D341Med (cell line): ENCODE results near the gene ARFGAP3.
A peak's percentile ranks its signal among the peaks of the same experiment; 100 is the strongest.

Experiments used
- DNase-seq: peaks from one replicate; pipeline ENCODE4 v3.0.0; 2012; ENCODE audit warnings: low spot score

The ARFGAP3 gene

DNA sequence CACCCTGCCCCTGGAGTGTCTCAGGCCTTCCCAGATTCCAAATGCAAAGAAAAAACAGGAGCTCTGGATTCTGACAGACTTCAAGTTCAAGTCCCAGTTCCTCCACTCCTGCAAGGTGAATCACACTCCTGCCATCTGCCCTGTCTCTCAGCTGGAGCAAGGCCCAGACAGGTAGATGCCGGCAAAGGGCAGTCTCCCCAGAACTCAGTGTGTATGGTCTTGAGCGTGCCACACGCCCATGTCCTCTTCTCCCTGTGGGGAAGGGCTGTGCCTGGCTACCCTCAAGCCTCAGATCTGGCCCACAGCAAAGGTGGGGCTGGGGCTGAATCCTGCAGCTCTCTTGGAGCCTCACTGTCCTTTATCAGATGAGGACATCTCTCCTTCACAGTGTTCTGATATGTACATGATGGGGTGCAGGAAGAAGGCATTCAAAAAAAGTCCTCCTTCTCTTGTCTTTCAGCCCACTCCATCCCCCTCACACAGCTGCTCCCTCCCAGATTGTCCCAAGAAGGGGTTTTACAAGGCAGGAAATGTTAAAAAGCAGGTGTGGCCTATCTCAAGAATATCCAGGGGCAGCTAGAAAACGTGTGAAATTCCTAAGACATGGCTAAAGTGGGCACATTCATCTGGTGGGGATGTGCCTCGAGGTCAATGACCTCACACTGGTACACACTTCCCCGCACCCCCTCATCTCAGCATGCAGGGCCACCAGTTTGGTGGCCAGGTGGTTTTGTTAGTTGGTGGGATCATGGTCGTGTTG is 27.7 kb upstream of the ARFGAP3 start:
- no peak for DNase-seq

DNA sequence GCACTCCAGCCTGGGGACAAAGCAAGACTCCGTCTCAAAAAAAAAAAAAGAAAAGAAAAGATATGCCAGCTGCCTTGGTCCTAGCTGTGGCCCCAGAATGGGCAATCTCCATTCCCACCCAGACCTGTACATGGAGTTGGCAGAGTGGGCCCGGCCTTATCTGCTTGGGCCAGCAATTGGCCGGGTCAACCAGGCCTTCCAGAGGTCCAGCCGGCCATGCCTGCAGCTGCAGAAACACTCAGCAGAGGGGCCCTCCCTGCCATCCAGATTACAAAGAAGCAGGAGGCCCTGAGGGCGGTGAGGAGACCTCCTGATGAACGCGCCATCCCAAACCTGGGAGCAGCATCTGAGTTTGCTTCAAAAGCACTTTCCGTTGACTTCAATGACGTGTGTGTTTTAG is 26.9 kb upstream of the ARFGAP3 start:
- no peak for DNase-seq

DNA sequence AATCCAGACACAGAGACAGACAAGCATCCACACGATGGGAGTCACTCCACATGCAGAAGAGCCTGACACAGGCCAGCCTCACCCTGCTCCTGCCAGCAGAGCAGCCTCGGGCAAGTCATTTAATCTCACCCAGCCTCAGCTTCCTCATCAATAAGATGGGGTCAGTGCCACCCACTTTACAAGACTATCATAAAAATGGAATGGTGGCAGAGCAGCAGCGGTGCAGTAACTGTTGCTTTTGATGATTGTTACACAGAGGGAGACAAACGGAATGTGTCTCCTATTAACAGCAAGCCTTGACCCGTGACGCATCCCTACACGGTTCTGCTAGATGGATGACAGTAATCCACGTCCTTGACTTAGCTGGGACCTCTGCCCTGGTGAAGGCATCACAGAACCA is 26.0 kb upstream of the ARFGAP3 start:
- no peak for DNase-seq

DNA sequence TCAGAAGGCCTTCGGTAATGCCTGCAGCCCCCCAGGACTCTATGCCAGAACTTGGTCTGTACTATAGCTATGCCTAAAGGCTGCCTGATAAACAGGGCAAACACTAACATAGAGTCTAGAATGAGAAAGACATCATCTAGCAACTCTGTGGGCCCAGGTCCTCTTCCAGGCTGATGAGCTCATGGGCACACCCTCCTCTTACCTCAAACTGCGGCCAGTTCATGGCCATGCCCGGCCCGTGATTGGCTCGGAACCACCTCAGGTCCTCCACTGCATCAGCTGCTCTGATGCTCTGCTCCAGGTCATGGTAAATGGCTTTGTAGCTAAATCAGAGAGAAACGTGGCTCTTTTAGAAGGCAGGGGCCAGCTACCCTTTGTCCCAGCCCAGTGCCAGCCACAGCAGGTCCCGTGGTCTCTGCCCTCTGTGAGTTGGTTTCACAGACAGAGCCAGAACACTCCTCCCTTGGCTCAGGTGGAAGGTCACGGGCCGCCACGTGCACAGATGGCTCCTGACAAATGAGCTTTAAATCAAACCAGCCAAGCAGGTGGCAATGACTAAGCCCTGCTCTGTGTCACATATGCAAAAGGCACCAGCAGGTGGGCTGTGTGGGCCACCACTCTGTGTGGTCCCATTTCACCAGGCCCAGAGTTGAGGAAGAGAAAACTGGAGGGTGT is 25.0 kb upstream of the ARFGAP3 start:
- DNase-seq: no peak

DNA sequence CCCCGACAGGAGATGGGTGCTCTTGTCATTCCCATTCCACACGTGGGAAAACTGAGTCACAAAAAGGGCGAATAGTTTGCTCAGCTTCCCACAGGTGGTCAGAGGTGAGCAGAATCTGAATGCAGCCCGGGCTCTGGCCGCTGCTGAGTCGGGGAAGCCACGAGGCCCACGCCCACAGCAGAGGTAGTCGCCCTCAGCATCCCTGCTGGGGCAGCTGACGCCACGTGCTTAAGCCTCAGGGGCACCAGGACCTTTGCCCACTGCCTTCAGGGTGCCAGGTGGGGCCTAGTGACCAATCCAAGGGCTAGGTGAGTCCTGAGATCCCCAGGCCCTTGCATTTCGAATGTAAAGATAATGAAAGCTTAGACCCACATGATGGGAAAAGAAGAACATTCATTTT is 24.2 kb upstream of the ARFGAP3 start:
- no peak for DNase-seq

DNA sequence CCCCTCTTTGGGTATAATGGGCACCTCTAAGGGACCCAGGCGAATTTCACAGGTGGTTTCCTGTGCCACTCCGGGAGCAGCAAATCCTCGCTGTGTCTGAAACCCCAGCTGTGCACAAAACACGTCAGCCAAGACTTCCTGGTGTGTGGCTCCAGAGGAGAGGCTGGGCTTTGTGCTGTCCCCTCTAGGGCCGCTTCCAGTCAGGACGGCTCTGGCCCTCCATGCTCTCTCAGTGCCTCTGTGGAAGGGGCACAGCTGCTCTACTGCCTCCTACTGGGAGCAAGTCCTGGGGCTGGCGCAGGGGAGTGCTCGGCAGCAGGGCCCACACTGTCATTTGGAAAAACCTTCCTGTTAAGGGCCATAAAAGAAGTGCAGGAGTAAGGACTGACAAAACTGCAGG is 23.7 kb upstream of the ARFGAP3 start:
- DNase-seq: no peak

DNA sequence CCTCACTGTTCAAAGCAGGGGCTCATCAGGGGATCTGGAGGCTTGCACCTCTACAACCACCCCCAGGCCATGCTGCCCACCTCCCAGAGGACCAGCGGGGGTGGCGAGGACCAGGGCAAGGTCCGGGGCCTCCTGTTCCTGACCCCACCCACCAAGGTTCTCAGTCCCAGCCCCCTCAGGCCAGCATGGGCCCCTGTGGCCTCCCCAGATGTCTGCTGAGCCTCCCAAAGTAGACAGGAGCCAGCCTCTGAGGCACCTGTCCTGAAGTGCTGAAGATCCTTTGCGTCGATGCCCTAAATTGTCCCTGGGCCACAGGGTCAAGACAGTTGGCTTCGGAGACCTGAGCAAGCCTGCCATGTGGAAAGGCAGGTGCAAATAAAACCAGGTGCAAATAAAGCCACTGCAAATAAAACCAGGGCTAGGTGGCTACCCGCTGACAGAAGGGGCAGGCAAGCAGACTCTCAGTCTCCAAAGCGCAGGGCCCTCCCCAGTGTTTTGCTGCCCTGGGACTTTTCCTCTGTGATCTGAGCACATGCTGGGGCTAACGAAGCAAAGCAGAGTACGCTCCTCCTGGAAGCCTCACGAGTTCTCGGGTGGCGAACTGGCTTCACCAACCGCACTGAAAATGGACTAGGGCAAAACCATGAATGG is 22.4 kb upstream of the ARFGAP3 start:
- no peak for DNase-seq

DNA sequence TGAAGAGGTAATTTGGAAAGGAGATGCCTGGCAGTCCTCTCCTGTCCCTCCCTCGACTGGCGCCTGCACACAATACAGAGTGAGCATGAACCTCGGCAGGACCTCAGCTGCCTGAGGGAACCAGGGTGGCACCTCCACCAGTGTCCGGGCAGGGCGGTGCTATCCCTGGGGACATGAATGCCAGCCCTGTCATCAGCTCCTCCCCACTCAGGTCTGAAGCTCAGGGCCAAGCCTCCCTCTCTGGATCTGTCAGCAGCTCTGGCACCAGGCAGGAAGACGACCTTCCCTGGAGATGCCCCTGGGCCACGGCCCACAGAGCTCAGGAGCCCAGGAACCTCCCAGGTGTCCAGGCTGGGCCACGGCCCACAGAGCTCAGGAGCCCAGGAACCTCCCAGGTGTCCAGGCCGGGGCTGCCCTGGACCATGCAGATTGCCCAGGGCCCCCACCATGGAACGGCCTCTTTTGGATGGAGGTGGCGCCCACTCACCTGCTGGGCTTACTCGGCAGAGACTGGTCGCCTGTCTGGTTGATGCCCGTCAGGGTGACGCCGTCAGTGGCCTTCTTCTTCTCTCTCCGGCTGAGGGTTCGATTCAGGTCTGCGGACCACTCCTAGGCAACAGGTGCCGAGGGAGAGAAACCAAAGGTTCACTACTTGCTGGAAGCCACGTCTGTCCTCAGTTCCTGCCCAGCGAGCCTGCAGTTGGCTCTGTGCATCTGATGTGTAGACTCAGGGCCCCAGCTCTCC is 21.7 kb upstream of the ARFGAP3 start:
- no peak for DNase-seq

DNA sequence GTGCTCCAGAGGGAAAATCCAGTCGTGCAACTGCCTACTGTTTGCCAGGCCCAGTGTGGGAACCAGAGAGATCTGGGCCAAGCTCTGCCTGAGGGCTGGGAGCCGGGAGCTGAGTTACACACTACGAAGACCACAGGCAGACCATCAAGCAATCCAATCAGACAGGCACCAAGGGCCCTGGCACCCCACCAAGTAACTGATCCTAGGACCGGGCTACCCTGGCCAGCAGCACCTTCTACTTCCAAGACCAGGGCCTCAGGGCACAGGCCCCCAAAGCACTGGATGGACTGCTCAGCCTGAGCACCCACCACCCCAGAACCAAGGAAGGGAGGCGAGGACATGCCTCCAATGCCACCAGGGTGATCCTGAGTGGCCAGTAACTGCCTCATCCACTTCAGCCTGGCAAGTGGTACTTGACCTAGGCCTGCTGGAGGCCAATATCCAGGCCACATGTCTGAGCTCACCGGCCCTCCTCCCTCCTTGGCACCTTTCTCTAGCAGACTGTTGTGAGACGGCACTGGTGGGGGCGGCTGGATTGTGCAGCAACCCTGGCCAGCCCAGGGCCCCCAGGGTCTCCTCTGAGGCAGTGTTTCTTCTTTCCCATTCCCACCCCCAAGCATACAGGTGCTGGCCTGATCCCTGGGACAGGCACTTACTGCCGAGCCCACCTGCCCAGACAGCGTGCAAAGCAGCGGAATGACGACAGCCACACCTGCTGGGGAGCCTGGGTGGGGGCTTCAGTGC is 20.7 kb upstream of the ARFGAP3 start:
- no peak for DNase-seq

DNA sequence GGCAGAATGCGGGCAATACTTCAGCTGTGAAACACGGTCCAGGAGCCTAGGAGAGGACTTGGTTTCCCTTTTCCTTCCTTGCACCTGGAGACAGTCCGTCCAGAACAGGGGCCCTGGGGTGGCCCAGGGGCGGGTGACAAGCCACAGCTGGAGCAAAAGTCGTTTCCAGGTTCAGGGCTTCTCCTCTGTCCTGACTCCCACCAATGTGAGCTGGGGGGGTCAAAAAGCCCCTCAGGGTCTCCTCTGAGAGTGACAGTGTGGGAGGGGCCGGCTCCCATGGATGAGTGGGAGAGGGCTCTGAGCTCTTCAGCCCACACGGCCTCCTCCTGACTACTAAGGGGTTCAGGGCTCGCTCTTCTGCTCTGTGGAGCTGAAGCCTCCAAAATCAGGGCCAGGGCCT is 20.1 kb upstream of the ARFGAP3 start:
- DNase-seq: no peak

DNA sequence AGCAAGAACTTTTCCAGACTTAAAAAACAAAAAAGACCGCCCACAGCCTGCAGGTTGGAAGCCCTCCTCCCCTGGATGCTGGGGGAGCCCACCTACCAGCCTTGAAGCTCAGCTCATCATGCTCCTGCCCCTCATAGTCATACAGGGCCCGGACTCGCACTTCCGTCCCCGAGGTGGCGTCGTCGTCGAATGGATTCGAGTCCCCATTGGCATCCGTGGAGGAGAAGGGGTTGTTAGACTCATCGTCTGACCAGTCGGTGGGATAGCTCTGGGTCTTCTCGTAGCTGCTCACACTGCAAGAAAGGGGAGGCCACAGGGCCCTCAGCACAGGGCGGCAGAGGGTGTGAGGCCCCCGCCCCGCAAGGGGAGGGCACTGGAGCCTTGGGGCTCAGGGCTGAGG is 19.0 kb upstream of the ARFGAP3 start:
- no peak for DNase-seq

DNA sequence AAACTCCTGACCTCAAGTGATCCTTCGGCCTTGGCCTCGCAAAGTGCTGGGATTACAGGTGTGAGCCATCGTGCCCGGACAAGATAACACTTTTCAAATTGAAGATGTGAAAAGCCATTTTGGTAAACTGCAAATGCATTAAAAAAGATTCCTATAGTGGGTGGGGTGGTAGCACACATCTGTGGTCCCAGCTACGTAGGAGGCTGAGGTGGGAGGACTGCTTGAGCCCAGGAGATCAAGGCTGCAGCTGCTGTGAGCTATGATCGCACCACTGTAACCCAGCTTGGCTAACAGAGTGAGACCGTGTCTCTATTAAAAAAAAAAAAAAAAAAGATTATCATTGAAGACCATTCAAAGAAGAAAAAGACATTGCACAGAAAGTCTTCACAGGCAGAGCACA is 16.9 kb upstream of the ARFGAP3 start:
- no peak for DNase-seq

DNA sequence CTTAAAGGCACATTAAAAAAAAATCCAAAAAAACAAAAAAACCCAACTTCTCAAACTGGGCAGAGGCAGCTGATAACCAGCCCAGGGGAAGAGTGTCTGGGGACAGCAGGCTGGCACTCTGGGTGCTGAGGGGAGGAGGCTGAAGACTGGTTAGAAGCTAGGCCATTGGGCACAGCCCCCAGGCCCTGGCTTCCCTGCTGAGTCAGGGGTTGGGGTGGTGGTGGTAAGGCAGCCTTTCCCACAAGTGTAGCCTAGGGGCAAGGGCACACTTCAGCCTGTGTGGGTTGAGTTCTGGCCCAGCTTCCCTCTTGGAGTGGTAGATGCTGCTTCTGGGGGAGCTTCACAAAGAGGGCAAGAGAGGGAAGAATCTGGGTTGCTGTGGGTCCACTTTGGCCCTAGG is 16.3 kb upstream of the ARFGAP3 start:
- no peak for DNase-seq

DNA sequence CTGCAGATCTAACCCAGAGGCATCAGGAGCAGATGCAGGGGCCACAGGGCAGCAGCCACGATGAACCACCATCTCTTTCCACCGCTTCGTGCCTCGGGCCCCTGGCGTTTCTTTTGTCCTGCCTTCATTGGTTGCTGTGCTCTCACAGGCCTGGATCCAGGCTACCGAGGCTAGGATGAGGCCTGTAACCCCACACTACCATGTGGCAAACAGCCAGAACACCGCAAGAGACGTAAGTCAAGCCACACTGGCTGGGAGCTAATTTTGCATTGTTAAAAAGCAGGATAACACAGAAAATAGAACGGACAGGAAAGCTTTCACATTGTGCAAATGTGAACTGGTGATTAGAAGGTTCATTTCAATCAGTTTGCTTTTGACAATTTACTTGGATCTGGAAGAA is 15.7 kb upstream of the ARFGAP3 start:
- DNase-seq: no peak

DNA sequence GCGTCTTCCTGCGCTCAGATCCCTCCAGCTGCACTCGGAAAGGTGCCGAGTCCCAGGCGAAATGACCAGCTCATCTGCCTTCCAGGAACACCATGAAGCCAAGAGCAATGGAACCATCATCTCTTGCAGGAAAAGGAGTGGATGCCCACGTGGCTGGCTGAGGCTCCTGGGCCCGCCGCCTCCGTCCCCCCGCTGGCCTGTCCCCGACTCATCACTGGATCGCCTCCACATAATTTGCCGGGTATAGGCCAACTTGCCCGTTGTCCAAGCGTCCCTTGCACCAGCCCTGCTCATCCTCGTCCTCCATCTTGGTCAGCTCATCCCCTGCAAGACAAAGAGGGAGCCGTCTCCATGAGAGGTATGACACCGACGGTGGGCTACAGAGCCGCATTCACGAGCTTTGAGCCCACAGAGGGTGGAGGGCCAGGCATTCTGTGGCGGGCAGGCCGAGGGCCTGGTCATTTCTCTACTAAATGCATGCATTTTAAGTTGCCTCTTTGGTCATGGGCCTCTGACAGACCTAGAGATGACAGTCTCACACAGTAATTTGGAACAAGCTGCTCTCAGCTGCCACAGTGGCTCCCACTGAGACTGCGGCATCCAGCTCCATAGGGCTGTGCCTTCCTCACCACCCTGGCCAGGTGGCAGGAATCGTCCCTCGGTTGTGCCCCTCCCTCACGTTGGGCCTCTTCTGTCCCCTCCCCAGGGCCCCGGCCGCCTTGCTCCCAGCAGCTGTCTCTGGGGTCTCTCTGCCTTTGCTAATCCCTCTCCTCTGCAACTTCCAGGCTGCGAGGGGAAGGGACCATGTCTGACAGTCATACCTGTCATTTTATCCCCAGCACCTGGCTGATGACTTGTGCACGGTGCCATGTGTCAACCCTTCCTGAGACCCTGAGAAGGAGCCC is 14.3 kb upstream of the ARFGAP3 start:
- no peak for DNase-seq

DNA sequence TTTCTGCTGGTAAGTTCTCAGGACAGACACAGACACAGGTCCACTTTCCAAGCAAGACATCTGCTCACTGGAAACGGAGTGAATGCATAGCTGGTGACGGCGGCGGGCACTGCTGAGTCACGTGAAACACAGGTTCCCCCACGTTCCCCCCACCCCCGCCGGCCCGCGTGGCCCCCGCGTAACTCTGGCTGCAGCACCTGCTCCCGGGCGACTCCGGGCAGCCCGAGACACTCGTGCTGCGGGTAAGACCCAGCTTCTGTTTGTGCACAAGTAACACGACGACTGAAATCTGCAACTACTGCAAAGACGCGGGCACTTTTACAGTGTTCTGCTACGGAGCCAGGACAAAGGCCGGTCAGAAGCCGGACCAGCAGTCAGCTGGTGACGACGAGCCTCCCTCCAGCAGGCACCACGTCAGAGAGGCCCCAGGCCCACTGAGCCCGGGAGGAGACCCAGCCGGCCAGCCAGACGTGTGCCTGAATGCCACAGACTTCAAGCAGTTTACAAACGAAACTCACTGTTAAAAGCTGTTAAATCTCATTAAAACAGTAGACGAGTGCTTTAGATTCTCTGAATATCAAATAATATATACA is 12.9 kb upstream of the ARFGAP3 start:
- DNase-seq: no peak

DNA sequence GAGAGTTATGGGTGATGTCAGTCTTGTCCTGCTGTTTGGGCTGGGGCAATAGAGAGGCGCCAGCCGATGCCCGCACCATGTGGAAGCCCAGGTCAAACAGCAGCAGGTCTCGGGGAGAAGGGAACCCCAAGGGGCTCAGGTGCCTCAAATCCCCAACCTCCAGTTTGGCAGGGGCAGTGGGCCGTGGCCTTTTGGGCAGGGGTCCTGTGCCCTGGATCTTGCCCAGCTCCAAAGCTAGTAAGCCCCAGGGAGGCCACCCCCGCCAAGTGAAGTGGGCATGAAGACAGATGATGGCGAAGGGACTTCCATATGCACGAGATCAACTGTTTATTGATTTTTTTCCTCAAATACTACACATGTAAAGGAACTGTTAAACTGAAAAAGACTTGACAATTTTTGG is 12.4 kb upstream of the ARFGAP3 start:
- DNase-seq: no peak

DNA sequence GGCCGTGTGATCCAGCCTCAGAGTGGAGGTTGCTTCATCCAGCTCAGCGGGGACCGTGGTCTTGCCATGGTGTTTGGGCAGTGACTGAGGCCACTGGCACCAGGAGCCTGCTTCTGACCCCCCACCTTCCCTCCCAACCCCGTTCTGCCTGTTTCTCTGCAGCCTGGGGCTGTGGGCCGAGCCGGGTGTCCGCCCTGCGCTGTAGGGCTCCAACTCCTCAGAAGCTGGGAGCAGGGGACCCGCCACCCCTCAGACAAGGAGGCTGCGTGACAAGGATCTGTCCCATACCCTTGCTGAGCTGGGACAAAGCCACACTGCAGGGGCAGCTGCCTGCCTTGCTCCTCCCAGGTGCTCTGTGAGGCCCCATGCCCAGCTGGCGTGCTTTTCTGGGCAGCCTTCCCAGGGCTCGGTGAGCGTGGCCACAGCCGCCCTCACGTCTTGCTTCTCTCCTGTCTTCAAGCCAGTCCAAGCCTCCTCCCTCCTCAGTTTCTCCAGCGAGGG is 11.7 kb upstream of the ARFGAP3 start:
- peak; percentile 42 for DNase-seq

DNA sequence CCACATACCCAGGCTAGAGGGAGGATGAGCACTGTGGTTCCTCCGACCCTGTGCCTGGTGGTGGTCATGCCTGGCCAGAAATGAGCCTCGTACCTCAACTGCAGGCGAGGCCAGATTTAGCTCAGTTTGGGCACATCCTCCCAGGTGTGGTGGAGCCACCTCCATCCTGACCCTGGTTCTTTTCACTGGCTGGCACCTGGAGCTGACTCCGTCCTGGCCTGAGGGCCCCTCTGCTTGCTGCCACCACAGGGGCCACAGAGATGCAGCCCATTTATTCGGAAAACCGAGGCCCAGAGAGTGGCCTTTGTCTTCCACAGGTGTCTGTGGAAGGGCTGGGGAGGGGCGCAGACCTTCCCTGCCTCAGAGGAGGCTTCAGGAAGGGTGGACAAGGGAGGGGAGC is 9.0 kb upstream of the ARFGAP3 start:
- DNase-seq: peak; percentile 11

DNA sequence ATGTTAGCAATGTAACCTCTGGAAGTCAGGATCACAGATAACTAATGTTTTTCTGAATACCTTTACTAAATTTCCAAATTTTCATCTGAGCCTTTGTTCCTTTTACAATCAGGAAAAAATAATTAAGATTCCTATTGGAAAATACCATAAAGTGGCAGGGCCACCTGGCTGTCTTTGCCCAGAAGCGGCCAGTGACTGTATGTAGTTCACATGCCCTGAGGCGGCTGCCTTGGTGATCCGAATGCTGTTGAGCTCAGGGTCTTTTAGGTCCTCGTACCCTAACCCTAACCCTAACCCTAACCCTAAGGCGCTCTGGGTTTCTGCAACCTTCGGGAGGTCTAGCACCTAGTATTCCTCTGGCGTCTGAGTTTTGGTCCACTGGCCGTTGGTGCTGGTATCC is 8.5 kb upstream of the ARFGAP3 start:
- peak; percentile 9 for DNase-seq
